BE2C (cell line): ENCODE measurements around the gene SLC46A1.

Experiments
- DNase-seq: peaks from one replicate; pipeline ENCODE4 v3.0.0-alpha.2; 2020
- H3K27me3 ChIP-seq: fragments of 250-450 bp; sonication (Bioruptor Pico); 2 replicates; pipeline ENCODE4 v1.5.1; 2020; ENCODE audit warnings: mild to moderate bottlenecking
- H3K36me3 ChIP-seq: fragments of 250-450 bp; sonication (Bioruptor Pico); 2 replicates; pipeline ENCODE4 v1.5.1; 2020; ENCODE audit warnings: mild to moderate bottlenecking
- H3K4me1 ChIP-seq: fragments of 250-450 bp; sonication (Bioruptor Pico); 2 replicates; pipeline ENCODE4 v1.5.1; 2020
- H3K4me3 ChIP-seq: 2 replicates; pipeline ENCODE4 v1.5.1; 2011; ENCODE audit warnings: low read depth, low read length
- H3K9me3 ChIP-seq: fragments of 250-450 bp; sonication (Bioruptor Pico); 2 replicates; pipeline ENCODE4 v1.5.1; 2020
- TF ChIP-seq, protein P1 (sequence below): IDR thresholded peaks from 2 replicates; pipeline ENCODE4 v1.5.1; 2012; ENCODE audit warnings: mild to moderate bottlenecking, low read depth, low read length

The SLC46A1 gene

GRCh38 chr17:28381141-28381825 is 24.7 kb downstream of the SLC46A1 start:
- H3K4me3 ChIP-seq: no peak overlapping the region
- H3K36me3 ChIP-seq: peaks cover 5% of the 10 kb centered on the region; the same call in 1 of the 2 replicates
- TF ChIP-seq, protein P1, sequence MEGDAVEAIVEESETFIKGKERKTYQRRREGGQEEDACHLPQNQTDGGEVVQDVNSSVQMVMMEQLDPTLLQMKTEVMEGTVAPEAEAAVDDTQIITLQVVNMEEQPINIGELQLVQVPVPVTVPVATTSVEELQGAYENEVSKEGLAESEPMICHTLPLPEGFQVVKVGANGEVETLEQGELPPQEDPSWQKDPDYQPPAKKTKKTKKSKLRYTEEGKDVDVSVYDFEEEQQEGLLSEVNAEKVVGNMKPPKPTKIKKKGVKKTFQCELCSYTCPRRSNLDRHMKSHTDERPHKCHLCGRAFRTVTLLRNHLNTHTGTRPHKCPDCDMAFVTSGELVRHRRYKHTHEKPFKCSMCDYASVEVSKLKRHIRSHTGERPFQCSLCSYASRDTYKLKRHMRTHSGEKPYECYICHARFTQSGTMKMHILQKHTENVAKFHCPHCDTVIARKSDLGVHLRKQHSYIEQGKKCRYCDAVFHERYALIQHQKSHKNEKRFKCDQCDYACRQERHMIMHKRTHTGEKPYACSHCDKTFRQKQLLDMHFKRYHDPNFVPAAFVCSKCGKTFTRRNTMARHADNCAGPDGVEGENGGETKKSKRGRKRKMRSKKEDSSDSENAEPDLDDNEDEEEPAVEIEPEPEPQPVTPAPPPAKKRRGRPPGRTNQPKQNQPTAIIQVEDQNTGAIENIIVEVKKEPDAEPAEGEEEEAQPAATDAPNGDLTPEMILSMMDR: no peak
- no peak for DNase-seq
- no peaks in the 10 kb centered on the region for H3K9me3 ChIP-seq
- no peaks in the 10 kb centered on the region for H3K27me3 ChIP-seq
- peaks cover 3% of the 10 kb centered on the region for H3K4me1 ChIP-seq

- no peaks in the 10 kb centered on the region for H3K9me3 ChIP-seq
- H3K27me3 ChIP-seq: no peaks in the 10 kb centered on the region
- peak; percentile 48 for DNase-seq
- H3K4me3 ChIP-seq: no peak overlapping the region
- TF ChIP-seq, protein P1: no peak
- peaks cover 3% of the 10 kb centered on the region for H3K4me1 ChIP-seq
- H3K36me3 ChIP-seq: peaks cover 5% of the 10 kb centered on the region; the same call in 1 of the 2 replicates
Observed at GRCh38 chr17:28379814-28380801, 25.9 kb downstream of the SLC46A1 start.

- no peaks in the 10 kb centered on the region for H3K9me3 ChIP-seq
- TF ChIP-seq, protein P1: no peak
- peaks cover 5% of the 10 kb centered on the region; the same call in 1 of the 2 replicates for H3K4me1 ChIP-seq
- DNase-seq: no peak
- H3K27me3 ChIP-seq: no peaks in the 10 kb centered on the region
- H3K36me3 ChIP-seq: no peaks in the 10 kb centered on the region
- peak overlapping the region; percentile 77 for H3K4me3 ChIP-seq
Observed at GRCh38 chr17:28372945-28373274, 33.1 kb downstream of the SLC46A1 start.

GRCh38 chr17:28372203-28372944 is 33.6 kb downstream of the SLC46A1 start:
- no peaks in the 10 kb centered on the region for H3K36me3 ChIP-seq
- TF ChIP-seq, protein P1: no peak
- no peaks in the 10 kb centered on the region for H3K27me3 ChIP-seq
- peak overlapping the region; percentile 77 for H3K4me3 ChIP-seq
- peak; percentile 30 for DNase-seq
- H3K4me1 ChIP-seq: peaks cover 5% of the 10 kb centered on the region; the same call in 1 of the 2 replicates
- no peaks in the 10 kb centered on the region for H3K9me3 ChIP-seq

- H3K4me3 ChIP-seq: peak within 1 kb of the TSS; percentile 77
- peak; percentile 95 for DNase-seq
- no peaks in the 10 kb centered on the region for H3K36me3 ChIP-seq
- TF ChIP-seq, protein P1: no peak
- no peaks in the 10 kb centered on the region for H3K27me3 ChIP-seq
- peaks cover 5% of the 10 kb centered on the region; the same call in 1 of the 2 replicates for H3K4me1 ChIP-seq
- H3K9me3 ChIP-seq: no peaks in the 10 kb centered on the region
Observed at GRCh38 chr17:28371245-28372202, 34.5 kb downstream of the SLC46A1 start, which contains the start of gene SARM1. Gene SARM1 (plus strand): TSS chr17:28371694. CDS start chr17:28372033, 339 bp downstream.
